Left ventricle myocardium superior (tissue), 1 donor: ENCODE results near the gene EIF4G1. TPM values are rescaled to one million over a fixed set of nuclear protein-coding genes. Genes with fewer than 3 reads are reported as not detected.
A peak's percentile ranks its signal among the peaks of the same experiment; 100 is the strongest.

Experiments used
- ATAC-seq: fragments of 200-7000 bp; cut with Tn5 transposase; one replicate; pipeline ENCODE4 v1.9.1; 2020; ENCODE audit warnings: mild to moderate bottlenecking, moderate library complexity
- DNase-seq: peaks from one replicate; pipeline ENCODE4 v3.0.0-alpha.2; 2020
- intact Hi-C: fragments of 100-400 bp; cut with micrococcal nuclease; formaldehyde crosslinking; loops from one replicate; pipeline ENCODE4 v1.11.0; 2022
- total RNA-seq: library from RNA; stranded (reverse); fragmentation: NEBNext Ultra II Directional; extraction: Animal tissue kit (Norgen Biotek cat#: 25700); gene quantifications from one replicate; pipeline ENCODE4 v1.2.1, GENCODE V29; 2021
- donor health status: DM: no; HTN: yes; CAD: no; lungs with severe emphysema.

Gene EIF4G1
- total RNA-seq, 1 donor from 2014 or later, result 250 TPM

DNA sequence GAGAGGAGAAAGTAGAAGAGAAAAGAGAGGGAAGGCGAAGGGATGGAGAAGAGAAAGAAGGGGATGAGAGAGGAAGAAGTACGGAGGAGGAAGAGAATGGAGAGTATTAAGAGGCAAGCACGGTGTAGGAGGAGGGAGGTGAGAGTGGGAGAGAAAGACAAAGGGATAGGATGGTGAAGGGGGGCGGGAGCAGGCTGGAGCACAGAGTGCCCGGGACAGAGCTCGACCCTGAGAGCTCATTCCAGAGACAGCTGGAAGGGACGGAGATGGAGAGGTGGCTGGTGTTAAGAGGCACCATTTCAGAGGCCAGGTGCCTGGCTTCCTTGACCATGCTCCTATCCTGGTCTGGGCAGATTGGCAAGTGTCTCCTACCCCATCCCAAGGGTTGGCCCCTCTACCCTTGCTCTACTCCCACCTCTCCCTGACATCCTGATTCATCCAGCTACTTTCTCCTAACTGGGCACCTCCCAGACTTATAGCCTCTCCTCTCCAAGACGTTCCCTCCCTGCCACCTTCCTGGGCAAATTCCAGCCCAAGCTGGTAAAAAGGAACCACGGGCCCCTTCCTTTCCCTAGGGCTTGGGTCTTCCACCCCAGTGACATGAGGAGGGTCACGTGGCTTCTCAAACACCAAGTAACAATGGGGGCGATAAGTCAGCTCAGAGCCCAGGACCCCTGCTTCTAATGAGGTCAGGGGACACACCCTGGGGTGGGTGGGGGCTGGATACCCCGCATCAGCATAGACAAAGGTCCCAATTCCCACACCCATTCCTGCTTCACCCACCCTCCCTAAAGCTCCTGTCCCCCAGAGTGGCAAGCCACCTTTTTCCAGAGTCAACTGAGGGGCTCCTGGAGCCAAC is 45.9 kb downstream of the EIF4G1 start:
- ATAC-seq, result no peak
- intact Hi-C loops, result no loop called here
- DNase-seq, result no peak

GRCh38 chr3:184360929-184361531 is 46.6 kb downstream of the EIF4G1 start:
- ATAC-seq, result no peak
- no peak for DNase-seq
- intact Hi-C loops, result no loop called here

DNA sequence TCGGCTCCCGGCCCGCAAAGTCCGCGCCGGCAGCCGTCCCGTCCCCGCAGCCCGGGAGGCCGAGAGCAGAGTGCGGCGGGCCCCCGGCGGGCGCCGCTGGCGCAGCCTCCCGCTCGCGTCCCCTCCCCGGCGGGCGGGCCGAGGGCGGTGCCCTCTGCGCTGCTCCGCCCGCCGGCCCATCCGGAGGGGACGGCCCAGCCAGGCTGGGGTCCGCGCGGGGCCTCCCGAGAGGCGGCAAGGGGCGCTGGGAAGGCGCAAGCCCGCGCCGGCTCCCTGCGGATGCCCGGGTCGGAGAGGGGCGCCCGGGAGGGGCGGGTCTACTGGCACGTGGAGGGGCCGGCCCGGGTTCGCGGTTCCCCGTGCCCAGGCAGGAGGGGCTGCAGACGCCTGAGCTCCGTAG is 47.1 kb downstream of the EIF4G1 start, which contains the start of the genes CLCN2 and POLR2H:
CLCN2 (minus strand) TSS at position 74 of the 400 bp plus-strand sequence. CDS start 126 bp downstream, outside the sequence.
POLR2H (plus strand) TSS at position 179 of the 400 bp plus-strand sequence. CDS start 1,783 bp downstream, outside the sequence.
- DNase-seq, result peak; percentile 78
- intact Hi-C loops, result no loop called here
- peak; percentile 69 for ATAC-seq

- intact Hi-C loops, result no loop called here
- peak; percentile 77 for DNase-seq
- peak; percentile 51 for ATAC-seq
Observed at GRCh38 chr3:184361932-184362667, 47.7 kb downstream of the EIF4G1 start.

DNA sequence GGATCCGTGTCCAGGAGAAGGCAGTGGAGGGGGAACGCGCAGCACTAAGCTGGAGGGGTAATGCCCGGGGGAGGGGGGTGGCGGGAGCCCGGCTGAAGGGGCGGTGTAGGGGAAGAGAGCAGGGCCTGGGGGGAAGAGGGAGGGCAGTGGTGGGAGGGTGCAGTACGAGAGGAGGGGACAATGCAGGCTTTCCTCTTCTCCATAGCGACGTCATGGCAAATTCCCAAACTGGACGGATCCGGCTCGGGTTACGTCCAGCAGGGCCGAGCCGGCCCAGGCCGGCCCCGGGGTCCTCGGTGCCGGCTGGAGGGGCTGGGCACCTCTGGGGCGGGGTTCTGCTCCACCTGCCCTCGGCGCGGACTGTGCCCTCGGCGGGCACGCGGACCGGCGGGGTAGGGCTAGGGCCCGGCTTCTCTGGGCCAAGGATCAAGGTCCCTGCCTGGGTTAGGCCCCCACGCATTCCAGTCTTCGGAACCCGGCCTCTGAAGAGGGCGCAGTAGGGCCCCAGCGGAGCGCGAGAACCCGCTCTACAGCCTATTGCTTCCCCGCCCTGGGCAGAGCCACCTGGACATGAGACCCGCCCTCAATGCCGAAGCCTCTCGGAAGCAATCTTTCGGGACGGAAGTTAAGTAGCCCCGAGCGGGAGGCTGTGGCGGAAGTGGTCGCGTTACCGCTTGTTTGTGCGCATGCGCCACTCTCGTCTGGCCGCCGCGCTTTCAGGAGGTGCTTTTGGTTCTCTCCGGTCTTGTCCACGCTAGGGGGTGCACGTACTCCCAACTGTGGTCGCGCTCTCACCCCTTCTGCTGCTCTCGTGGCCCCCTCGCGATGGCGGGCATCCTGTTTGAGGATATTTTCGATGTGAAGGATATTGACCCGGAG is 48.5 kb downstream of the EIF4G1 start:
- intact Hi-C loops, result no loop called here
- ATAC-seq, result peak; percentile 80
- DNase-seq, result peak; percentile 97

- intact Hi-C loops, result no loop called here
- ATAC-seq, result no peak
- no peak for DNase-seq
Observed at GRCh38 chr3:184366619-184367289, 52.3 kb downstream of the EIF4G1 start.

DNA sequence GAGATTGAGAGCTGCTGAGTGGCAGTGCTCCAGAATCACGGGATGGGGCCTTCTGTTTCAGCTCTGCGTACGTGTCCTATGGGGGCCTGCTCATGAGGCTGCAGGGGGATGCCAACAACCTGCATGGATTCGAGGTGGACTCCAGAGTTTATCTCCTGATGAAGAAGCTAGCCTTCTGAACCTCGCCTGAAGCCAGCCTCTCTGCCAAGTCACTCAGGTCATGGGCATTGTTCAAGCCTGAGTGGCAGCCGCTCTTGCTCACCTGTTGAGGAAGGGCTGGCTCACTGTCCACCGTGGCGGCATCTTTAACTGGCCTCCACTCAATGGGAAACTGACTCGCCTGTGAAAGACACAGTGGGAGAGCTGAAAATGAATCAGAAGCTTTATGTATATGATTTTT is 53.7 kb downstream of the EIF4G1 start:
- intact Hi-C loops, result no loop called here
- DNase-seq, result no peak
- ATAC-seq, result no peak

DNA sequence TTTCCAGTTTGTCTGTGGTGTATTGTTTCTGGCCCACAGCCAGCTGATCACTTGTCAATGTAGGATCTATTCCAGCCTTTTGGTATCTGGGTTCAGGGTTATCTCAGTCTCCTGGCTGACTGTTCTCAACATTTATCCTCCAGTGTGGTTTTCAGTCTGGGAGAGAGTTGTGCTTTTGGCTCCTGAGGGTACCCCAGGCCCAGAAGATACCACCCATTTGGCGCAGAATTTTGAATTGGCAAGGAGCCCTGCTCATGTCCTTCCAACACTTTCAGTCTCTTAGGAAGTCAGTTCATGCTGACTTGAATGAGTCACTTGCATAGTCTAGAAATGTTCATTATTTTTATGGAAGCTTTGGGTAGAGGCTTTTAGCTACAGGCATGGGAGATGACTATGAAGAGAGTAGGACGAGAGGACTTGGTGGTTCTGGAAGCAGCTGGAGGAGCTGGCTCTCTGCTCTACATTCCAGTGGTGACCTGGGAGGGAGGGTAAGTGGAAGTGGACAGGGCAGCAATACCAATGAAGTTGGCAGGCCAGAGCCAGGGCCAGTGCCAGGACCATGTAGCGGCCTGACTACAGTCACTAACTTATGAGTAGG is 54.3 kb downstream of the EIF4G1 start:
- DNase-seq (no peak), ATAC-seq (peak; percentile 39)
- intact Hi-C loops, result no loop called here

DNA sequence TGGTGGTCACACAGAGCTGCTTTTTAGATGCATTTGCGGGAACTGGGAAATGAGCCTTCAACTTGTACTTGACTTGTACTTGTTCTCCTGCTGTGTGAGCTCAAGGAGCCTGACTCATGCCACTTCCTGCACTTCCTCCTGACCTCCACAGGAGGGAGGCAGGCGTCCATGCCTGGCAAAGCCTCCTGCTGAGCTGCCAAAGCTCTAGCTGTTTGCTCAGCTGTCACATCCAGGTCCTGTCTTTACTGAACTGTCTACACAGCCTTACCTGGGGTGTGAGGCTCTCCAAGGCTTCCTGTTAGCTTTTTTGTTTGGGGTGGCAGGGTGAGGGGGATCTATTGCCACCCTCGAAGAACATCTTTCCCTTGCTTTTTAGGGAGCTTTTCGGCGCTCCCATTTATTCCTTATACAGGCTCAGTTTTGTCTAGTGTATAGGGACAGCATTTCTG is 57.2 kb downstream of the EIF4G1 start:
- intact Hi-C loops, result loop anchor here (10.0 kb wide), 2 partner anchors 143 to 173 kb away; no protein-coding TSS in a partner anchor
- ATAC-seq (peak; percentile 88), DNase-seq (peak; percentile 82)

GRCh38 chr3:184372296-184372821 is 58.0 kb downstream of the EIF4G1 start:
- intact Hi-C loops, result loop anchor here (10.0 kb wide), 2 partner anchors 142 to 172 kb away; no protein-coding TSS in a partner anchor
- no peak for ATAC-seq
- DNase-seq, result no peak

- intact Hi-C loops, result loop anchor here (10.0 kb wide), 2 partner anchors 142 to 172 kb away; no protein-coding TSS in a partner anchor
Observed at GRCh38 chr3:184372911-184373310, 58.5 kb downstream of the EIF4G1 start.

GRCh38 chr3:184373422-184373821 is 59.0 kb downstream of the EIF4G1 start:
- intact Hi-C loops, result loop anchor here (10.0 kb wide), 2 partner anchors 141 to 171 kb away; no protein-coding TSS in a partner anchor
- ATAC-seq (peak; percentile 64), DNase-seq (no peak)

More at GRCh38 chr3:184372911-184373310, 58.5 kb downstream of the EIF4G1 start:
- ATAC-seq (no peak), DNase-seq (no peak)

DNA sequence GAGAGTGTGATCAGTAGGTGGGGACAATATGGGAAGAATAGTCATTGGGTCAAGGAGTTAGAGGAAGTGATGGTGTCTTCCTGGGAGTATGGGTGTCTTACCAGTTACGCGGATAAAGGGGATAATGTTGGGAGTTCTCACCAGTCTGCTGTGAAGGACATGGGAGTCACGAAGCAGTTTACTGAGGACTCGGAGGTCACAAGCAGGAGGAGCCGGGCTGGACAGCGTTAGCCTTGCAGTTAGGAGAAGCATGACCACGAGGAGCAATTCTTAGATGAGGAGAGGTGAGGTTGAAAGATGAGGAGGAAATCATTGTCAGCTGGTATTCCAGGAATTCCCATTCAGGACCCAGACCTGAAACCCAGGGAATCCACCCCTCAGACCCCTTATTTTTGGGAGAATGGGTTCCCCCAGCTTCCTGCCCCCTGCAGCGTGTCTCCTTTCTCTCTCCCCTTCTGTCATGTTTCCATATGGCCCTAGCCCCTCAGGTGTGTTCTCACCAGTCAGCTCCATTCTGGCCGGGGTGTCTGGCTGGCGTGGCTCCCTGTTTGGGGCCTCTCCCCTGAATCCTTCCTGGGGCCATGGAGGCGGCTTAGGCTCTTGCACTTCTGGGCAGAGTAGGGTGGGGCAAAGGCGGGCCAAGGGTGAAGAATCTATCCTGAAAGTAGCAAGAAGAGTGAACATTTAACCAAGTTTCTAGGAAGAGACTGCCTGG is 61.5 kb downstream of the EIF4G1 start:
- ATAC-seq (no peak), DNase-seq (no peak)
- intact Hi-C loops, result loop anchor here (10.0 kb wide), 2 partner anchors 139 to 169 kb away; no protein-coding TSS in a partner anchor

DNA sequence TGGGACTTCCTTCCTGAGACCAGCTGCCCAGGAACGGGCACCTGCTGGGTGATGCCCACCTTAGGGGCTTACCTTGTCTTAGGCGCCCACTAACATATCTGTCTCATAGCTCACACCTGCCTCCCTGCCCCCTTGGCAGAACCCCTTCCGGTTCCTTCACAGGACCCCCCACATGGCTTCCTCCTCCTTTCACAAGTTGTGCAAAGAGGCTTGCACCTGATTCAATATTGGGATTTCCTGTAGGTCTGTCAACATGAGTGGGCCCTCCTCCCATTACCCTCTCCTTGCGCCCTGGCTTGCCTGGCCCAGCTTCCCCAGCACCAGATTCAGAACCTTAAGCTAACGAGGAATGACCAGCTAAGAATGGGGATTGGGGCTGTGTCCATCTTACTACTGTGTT is 63.0 kb downstream of the EIF4G1 start:
- DNase-seq (no peak), ATAC-seq (no peak)
- intact Hi-C loops, result loop anchor here (10.0 kb wide), 2 partner anchors 137 to 167 kb away; no protein-coding TSS in a partner anchor

GRCh38 chr3:184377882-184378445 is 63.6 kb downstream of the EIF4G1 start, which contains the start of gene THPO:
TSS of gene THPO (minus strand) at chr3:184378207. CDS start at chr3:184376259, 1,948 bp downstream.
- DNase-seq (no peak), ATAC-seq (no peak)
- intact Hi-C loops, result loop anchor here (10.0 kb wide), 2 partner anchors 137 to 167 kb away; no protein-coding TSS in a partner anchor
